IMR-90 (cell line): Measurements from ENCODE around the gene ADSS1. TPM values are rescaled to one million over a fixed set of nuclear protein-coding genes. Genes with fewer than 3 reads are reported as not detected.

Experiments used
- ATAC-seq: fragments of 200-7000 bp; cut with Tn5 transposase; 2 replicates; pipeline ENCODE4 v1.9.1; 2020; ENCODE audit warnings: low read depth, mild to moderate bottlenecking, moderate library complexity
- BruUV-seq: library from RNA; stranded (reverse); fragments of 400-500 nt; replicated peaks from 2 replicates; lab custom pipeline; 2021; lab: Mats Ljungman, UMichigan
- CTCF ChIA-PET: fragments of 300-600 bp; formaldehyde crosslinking; extraction: SDS; loops from one replicate; lab custom pipeline; 2021; ENCODE audit warnings: antibody characterized with exemption; lab: Yijun Ruan, JAX
- POLR2A ChIA-PET: fragments of 300-600 bp; sonication (Branson Sonifier 250); formaldehyde crosslinking; loops from one replicate; lab custom pipeline; 2022; ENCODE audit warnings: antibody characterized with exemption; ENCODE audit not compliant: unreplicated experiment; lab: Charles Lee
- DNase-seq: peaks from one replicate; pipeline ENCODE4 v3.0.0; 2013
- H2AFZ ChIP-seq: replicated peaks from 2 replicates; pipeline ENCODE3; 2013; ENCODE audit warnings: low read length, mild to moderate bottlenecking; ENCODE audit not compliant: poor library complexity
- H2AK5ac ChIP-seq: 2 replicates; pipeline ENCODE4 v1.6.1; 2013; ENCODE audit warnings: low read depth, low read length, inconsistent platforms
- H2AK9ac ChIP-seq: replicated peaks from 2 replicates; pipeline ENCODE3; 2013; ENCODE audit warnings: mild to moderate bottlenecking, low read depth, low read length, moderate library complexity; ENCODE audit not compliant: poor library complexity
- H2BK120ac ChIP-seq: 2 replicates; pipeline ENCODE4 v1.6.1; 2013; ENCODE audit warnings: low read depth, low read length, inconsistent platforms
- H2BK15ac ChIP-seq: 3 replicates; pipeline ENCODE4 v1.6.1; 2013; ENCODE audit warnings: low read depth, low read length, inconsistent platforms
- H2BK20ac ChIP-seq: 2 replicates; pipeline ENCODE4 v1.6.1; 2013; ENCODE audit warnings: low read depth, mild to moderate bottlenecking, inconsistent platforms, low read length, moderate library complexity
- H2BK5ac ChIP-seq: 2 replicates; pipeline ENCODE4 v1.6.1; 2013; ENCODE audit warnings: mild to moderate bottlenecking, low read depth, low read length, inconsistent platforms; ENCODE audit not compliant: poor library complexity, severe bottlenecking
- H3K14ac ChIP-seq: replicated peaks from 2 replicates; pipeline ENCODE4 v1.6.1; 2013; ENCODE audit warnings: low read depth, low read length, inconsistent platforms
- H3K18ac ChIP-seq: 2 replicates; pipeline ENCODE4 v1.6.1; 2013; ENCODE audit warnings: low read depth, low read length, control low read depth
- H3K23ac ChIP-seq: 2 replicates; pipeline ENCODE4 v1.6.1; 2013; ENCODE audit warnings: low read depth, low read length, inconsistent platforms
- H3K27ac ChIP-seq: 2 replicates; pipeline ENCODE4 v1.5.1; 2013; ENCODE audit warnings: mild to moderate bottlenecking, control low read depth, low read length; ENCODE audit not compliant: insufficient read depth
- H3K27me3 ChIP-seq: 2 replicates; pipeline ENCODE4 v1.6.1; 2013; ENCODE audit warnings: low read length; ENCODE audit not compliant: control insufficient read depth, insufficient read depth
- H3K36me3 ChIP-seq: 2 replicates; pipeline ENCODE4 v1.6.1; 2013; ENCODE audit warnings: low read length, mixed read lengths; ENCODE audit not compliant: control insufficient read depth, insufficient read depth
- H3K4ac ChIP-seq: 2 replicates; pipeline ENCODE4 v1.6.1; 2013; ENCODE audit warnings: low read depth, low read length, inconsistent platforms
- H3K4me1 ChIP-seq: 2 replicates; pipeline ENCODE4 v1.6.1; 2013; ENCODE audit warnings: low read length, mixed read lengths; ENCODE audit not compliant: control insufficient read depth, insufficient read depth
- H3K4me2 ChIP-seq: 2 replicates; pipeline ENCODE4 v1.6.1; 2013; ENCODE audit warnings: low read depth, mild to moderate bottlenecking, control low read depth, low read length, moderate library complexity
- H3K4me3 ChIP-seq: 2 replicates; pipeline ENCODE4 v1.5.1; 2013; ENCODE audit warnings: low read depth, mild to moderate bottlenecking, control low read depth, low read length, moderate library complexity; ENCODE audit not compliant: insufficient read depth
- H3K56ac ChIP-seq: 2 replicates; pipeline ENCODE4 v1.6.1; 2013; ENCODE audit warnings: low read length, inconsistent platforms; ENCODE audit not compliant: insufficient read depth; ENCODE audit errors: extremely low read depth
- H3K79me1 ChIP-seq, 2 experiments: 2 replicates each; pipeline ENCODE4 v1.6.1; 2013; ENCODE audit warnings: low read length in 2 of 2, inconsistent platforms in 1 of 2, low read depth in 1 of 2
- H3K9ac ChIP-seq: 2 replicates; pipeline ENCODE4 v1.6.1; 2013; ENCODE audit warnings: low read depth, low read length, control low read depth
- H3K9me1 ChIP-seq: 2 replicates; pipeline ENCODE4 v1.6.1; 2013; ENCODE audit warnings: low read length, inconsistent platforms; ENCODE audit not compliant: insufficient read depth
- H3K9me3 ChIP-seq: 2 replicates; pipeline ENCODE4 v1.6.1; 2013; ENCODE audit warnings: low read length; ENCODE audit not compliant: control insufficient read depth, insufficient read depth
- H4K20me1 ChIP-seq: 2 replicates; pipeline ENCODE4 v1.6.1; 2013; ENCODE audit warnings: low read length, inconsistent platforms; ENCODE audit not compliant: insufficient read depth
- H4K5ac ChIP-seq: 2 replicates; pipeline ENCODE4 v1.6.1; 2013; ENCODE audit warnings: mild to moderate bottlenecking, low read depth, low read length, control low read depth
- H4K8ac ChIP-seq, 2 experiments: 2 replicates each; pipeline ENCODE4 v1.6.1; 2013; ENCODE audit warnings: low read depth in 2 of 2, low read length in 2 of 2, control low read depth in 1 of 2, inconsistent platforms in 1 of 2
- H4K91ac ChIP-seq: 2 replicates; pipeline ENCODE4 v1.6.1; 2013; ENCODE audit warnings: low read depth, low read length, inconsistent platforms; ENCODE audit not compliant: insufficient read depth
- MAZ ChIP-seq: IDR thresholded peaks from 2 replicates; pipeline ENCODE4 v1.6.1; 2012; ENCODE audit warnings: low read depth, mild to moderate bottlenecking, low read length, improper control_type of control experiment, moderate library complexity, borderline replicate concordance
- MXI1 ChIP-seq: IDR thresholded peaks from 2 replicates; pipeline ENCODE4 v1.6.1; 2012; ENCODE audit warnings: low read depth, mild to moderate bottlenecking, low read length, moderate library complexity, borderline replicate concordance
- RCOR1 ChIP-seq: IDR thresholded peaks from 2 replicates; pipeline ENCODE4 v1.6.1; 2012; ENCODE audit warnings: mild to moderate bottlenecking, low read length, improper control_type of control experiment; ENCODE audit not compliant: insufficient replicate concordance
- WGBS, 2 experiments: methylation state at CpG; one replicate each; pipeline versions ENCODE4 v1.1.5 to v1.1.7; 2013; ENCODE audit warnings: missing lambda C conversion rate in 2 of 2; ENCODE audit not compliant: insufficient read length in 1 of 2; ENCODE audit errors: extremely low coverage in 2 of 2; 5-methylcytosine and 5-hydroxymethylcytosine counted together
- dilution Hi-C: fragments of 300-500 bp; cut with HindIII; formaldehyde crosslinking; loops from one replicate; pipeline ENCODE4 v1.14.3; 2018; ENCODE audit warnings: low sequenced_read_pairs; ENCODE audit not compliant: unreplicated experiment
- in situ Hi-C: fragments of 300-500 bp; cut with MboI; formaldehyde crosslinking; loops from 3 replicates; pipeline ENCODE4 v1.14.3; 2019; ENCODE audit warnings: low sequenced_read_pairs, inconsistent platforms, mixed read lengths
- intact Hi-C: fragments of 100-400 bp; cut with micrococcal nuclease; formaldehyde crosslinking; loops from 2 replicates; pipeline ENCODE4 v1.10.0; 2022
- polyA plus RNA-seq, 3 experiments: library from polyadenylated mRNA; depleted of rRNA; stranded (reverse); fragments of >200 nt; gene quantifications; 2 replicates each; pipeline ENCODE4 v1.2.3, GENCODE V29; 2012; ENCODE audit warnings: low replicate concordance in 1 of 3
- total RNA-seq: library from RNA; depleted of rRNA; stranded (reverse); fragments of >200 nt; gene quantifications from 2 replicates; pipeline ENCODE4 v1.2.3, GENCODE V29; 2012

ADSS1 gene
- total and polyA plus RNA-seq, 2 of the 4 experiments (the other 2 are of a cell fraction) = 1.8 to 5.2 TPM

DNA sequence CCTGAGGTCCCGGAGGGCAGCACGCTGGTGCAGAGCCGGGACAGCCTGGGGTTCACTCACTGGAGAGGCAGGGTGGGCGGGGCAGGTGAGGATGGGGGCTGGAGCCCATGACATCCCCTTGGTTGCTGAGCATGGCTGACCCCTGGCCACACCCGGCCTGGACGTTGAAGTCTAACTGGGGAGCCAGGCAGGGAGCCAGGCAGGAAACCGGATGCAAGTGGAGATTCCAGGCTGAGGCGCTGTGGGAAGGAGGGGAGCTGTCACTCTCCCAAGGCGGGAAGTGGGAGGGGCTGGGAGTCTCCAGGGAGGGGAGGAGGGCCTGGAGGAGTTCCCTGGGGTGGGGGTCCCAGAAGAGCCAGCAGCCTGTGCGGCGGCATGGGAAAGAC, 42.3 kb upstream of the ADSS1 start:
- Histone ChIP-seq H4K91ac (peak overlapping the region; percentile 94), H3K4me3 (peak overlapping the region; percentile 13; the same call in 1 of the 2 replicates), H4K8ac (peak overlapping the region; percentile 80 to 97), H3K4me1 (peaks cover 43% of the 10 kb centered on the region), H2AK5ac (peak overlapping the region; percentile 92), H3K36me3 (no peaks in the 10 kb centered on the region), H2BK15ac (peak overlapping the region; percentile 82; the same call in 2 of the 3 replicates), H3K23ac (peak overlapping the region; percentile 84), H4K5ac (peak overlapping the region; percentile 94), H3K14ac (peak overlapping the region; percentile 89), H2BK20ac (peak overlapping the region; percentile 88), H3K9me3 (no peaks in the 10 kb centered on the region), H3K27ac (peak overlapping the region; percentile 97), H3K4me2 (peak overlapping the region; percentile 78), H3K27me3 (no peaks in the 10 kb centered on the region), H2AFZ (peak overlapping the region; percentile 84), H2BK120ac (peak overlapping the region; percentile 94), H3K9ac (peak overlapping the region; percentile 60), H3K56ac (peak overlapping the region; percentile 74; the same call in 1 of the 2 replicates), H3K79me1 (peaks cover 3 to 32% of the 10 kb centered on the region in 2 experiments; a peak in 3 of 4 replicates), H3K4ac (peak overlapping the region; percentile 98), H4K20me1 (no peaks in the 10 kb centered on the region), H2BK5ac (peak overlapping the region; percentile 98), H2AK9ac (peak overlapping the region; percentile 100), H3K18ac (peak overlapping the region; percentile 83), H3K9me1 (peaks cover 15% of the 10 kb centered on the region)
- dilution Hi-C loops = no loop called here
- BruUV-seq = no TSS peak
- CTCF ChIA-PET = interaction anchor here (1.0 kb wide), 1 partner anchor 16 kb away, joined by 3 read pairs; no protein-coding TSS in a partner anchor
- ATAC-seq (peak; percentile 35), DNase-seq (peak; percentile 81)
- POLR2A ChIA-PET = interaction anchor here (0.6 kb wide), 1 partner anchor 608 kb away, joined by 3 read pairs; no protein-coding TSS in a partner anchor
- TF ChIP-seq MXI1 (no peak), RCOR1 (peak; percentile 8), MAZ (peak; percentile 88)
- WGBS, 2 experiments = 2% methylated on average over 7 of the region's 11 CpGs; no CpG with 5 or more reads in 1 of the 2 experiments
- in situ Hi-C loops = no loop called here
- intact Hi-C loops = no loop called here
